Stomach smooth muscle (tissue), 2 donors: ENCODE data around the gene ZDHHC9.

ENCODE experiments used
- H3K27ac ChIP-seq: one replicate; pipeline ENCODE4 v1.7.0; 2013; ENCODE audit warnings: mild to moderate bottlenecking, low read length, inconsistent platforms
- H3K27me3 ChIP-seq, 2 donors: one replicate each; pipeline ENCODE4 v1.7.0; 2013; ENCODE audit warnings: low read length in 2 of 2; ENCODE audit not compliant: insufficient read depth in 2 of 2, control insufficient read depth in 1 of 2
- H3K36me3 ChIP-seq, 2 donors: one replicate each; pipeline ENCODE4 v1.7.0; 2013; ENCODE audit warnings: low read length in 2 of 2; ENCODE audit not compliant: control insufficient read depth in 2 of 2, insufficient read depth in 2 of 2
- H3K4me1 ChIP-seq: one replicate; pipeline ENCODE4 v1.7.0; 2013; ENCODE audit warnings: low read length; ENCODE audit not compliant: control insufficient read depth, insufficient read depth
- H3K4me3 ChIP-seq, 2 donors: one replicate each; pipeline ENCODE4 v1.7.0; 2013; ENCODE audit warnings: low read length in 2 of 2
- H3K9ac ChIP-seq, 2 donors: one replicate each; pipeline ENCODE4 v1.7.0; 2013; ENCODE audit warnings: low read length in 2 of 2, mild to moderate bottlenecking in 1 of 2
- H3K9me3 ChIP-seq, 2 donors: one replicate each; pipeline ENCODE4 v1.7.0; 2013; ENCODE audit warnings: low read length in 2 of 2; ENCODE audit not compliant: control insufficient read depth in 2 of 2
- donor health status: healthy.
- donor health status: Pancreatic carcinoma.

The ZDHHC9 gene

DNA sequence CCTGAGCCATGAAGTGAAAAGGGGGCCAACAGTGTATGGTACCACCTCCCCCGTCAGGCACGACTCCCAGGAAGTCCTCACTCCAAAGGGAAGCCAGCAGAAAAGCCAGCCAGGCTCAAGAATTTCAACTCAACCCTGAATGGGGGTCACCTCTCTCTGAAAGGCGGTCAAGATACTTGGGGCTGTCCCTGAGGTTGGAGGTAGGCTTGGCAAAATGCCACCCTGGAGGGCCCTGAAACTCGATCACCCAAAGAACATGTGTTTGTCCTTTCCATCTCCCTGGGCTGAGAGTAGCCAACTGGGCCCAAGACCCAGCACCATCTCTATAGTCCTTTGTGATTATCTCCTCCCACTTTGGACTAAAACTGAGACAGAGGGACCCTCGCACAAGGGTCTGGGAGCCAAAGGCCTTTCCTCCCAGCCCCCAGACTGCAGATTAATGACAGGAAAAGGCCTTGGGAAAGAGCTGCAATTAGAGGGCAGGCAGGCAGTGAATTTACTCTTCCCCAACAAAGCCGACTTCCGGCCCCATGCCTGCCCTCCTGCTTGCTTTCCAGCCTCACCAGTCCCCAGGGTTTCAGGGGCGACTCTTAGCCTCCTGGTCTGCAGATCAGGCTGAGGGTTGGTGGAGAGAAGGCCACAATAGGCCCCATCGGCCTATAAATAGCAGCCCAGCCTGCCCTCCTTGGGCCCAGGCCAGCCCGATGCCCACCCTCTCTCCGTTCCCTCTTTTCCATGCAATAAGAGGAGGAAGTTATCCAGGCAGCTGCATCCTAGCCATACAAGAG, 58.3 kb downstream of the ZDHHC9 start:
- H3K36me3 ChIP-seq, result no peaks in the 10 kb centered on the region
- no peaks in the 10 kb centered on the region for H3K9me3 ChIP-seq
- no peak overlapping the region for H3K4me3 ChIP-seq
- no peak overlapping the region for H3K27ac ChIP-seq
- no peak overlapping the region for H3K9ac ChIP-seq
- H3K4me1 ChIP-seq, result no peaks in the 10 kb centered on the region
- peaks cover 0 to 5% of the 10 kb centered on the region in 2 donors for H3K27me3 ChIP-seq

DNA sequence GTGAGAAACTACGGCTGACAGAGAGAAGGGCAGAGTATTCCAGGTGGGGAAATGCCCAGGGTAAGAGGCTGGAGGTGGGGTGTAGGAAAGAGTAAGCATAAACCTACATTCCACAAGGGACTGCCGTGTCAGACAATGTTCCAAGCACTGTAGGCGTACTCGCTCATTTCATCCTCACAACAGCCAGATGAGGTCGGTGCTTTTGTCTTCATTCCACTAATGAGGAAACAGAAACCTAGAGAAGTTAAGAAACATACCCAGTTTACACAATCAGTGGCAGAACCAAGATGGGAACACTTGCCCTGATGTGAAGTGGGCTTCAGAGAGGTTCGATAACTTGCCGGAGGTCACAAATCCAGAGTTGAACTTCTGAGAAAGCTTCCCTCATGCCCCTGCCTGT, 59.3 kb downstream of the ZDHHC9 start:
- H3K9ac ChIP-seq, result no peak overlapping the region
- H3K36me3 ChIP-seq, result no peaks in the 10 kb centered on the region
- H3K27me3 ChIP-seq, result peaks cover 0 to 7% of the 10 kb centered on the region in 2 donors
- no peaks in the 10 kb centered on the region for H3K4me1 ChIP-seq
- H3K4me3 ChIP-seq, result no peak overlapping the region
- no peak overlapping the region for H3K27ac ChIP-seq
- no peaks in the 10 kb centered on the region for H3K9me3 ChIP-seq

DNA sequence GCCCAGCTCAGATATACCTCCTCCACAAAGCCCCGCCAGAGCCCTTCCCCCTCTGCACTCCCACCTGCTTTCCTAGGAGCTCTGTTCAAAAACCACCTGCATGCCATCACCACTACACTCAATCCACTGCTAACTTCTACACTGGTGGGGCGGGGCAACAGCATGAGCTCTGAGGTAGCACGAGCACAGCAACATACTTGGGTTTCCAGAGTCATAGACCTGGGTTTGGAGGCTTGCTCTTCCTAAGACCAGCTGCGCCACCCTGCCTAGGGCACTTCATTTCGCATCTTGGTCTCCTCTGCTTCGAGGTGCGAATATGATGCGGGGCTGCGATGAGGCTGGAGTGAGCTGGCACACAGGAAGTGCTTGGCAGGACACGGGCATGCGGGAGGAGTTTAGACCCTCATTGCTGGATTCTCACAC, 60.4 kb downstream of the ZDHHC9 start:
- H3K4me3 ChIP-seq, result no peak overlapping the region
- no peak overlapping the region for H3K27ac ChIP-seq
- H3K9me3 ChIP-seq, result no peaks in the 10 kb centered on the region
- H3K9ac ChIP-seq, result no peak overlapping the region
- H3K36me3 ChIP-seq, result no peaks in the 10 kb centered on the region
- H3K4me1 ChIP-seq, result no peaks in the 10 kb centered on the region
- H3K27me3 ChIP-seq, result peaks cover 0 to 10% of the 10 kb centered on the region in 2 donors

DNA sequence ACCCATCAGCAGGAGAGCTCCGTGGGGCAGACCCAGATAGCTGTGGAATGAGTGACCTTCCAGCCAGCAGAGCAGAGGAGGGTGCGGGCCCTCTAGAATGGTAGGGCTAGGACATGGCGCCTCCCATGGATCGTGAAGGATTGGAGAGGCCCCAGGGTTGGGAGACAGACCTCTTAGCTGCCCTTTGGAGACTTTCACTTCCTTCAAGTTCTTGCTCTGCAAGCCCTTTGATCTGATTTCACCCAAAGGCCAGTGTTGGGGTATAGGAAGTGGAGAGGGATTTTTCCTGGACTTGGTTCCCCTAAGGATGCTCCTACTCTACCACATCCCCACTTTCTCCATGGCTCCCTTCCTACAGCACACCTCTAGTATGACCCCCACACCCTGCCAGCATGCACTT, 61.0 kb downstream of the ZDHHC9 start:
- Histone ChIP-seq H3K27ac (no peak overlapping the region), H3K4me1 (no peaks in the 10 kb centered on the region), H3K27me3 (peaks cover 0 to 10% of the 10 kb centered on the region in 2 donors), H3K4me3 (no peak overlapping the region), H3K9me3 (no peaks in the 10 kb centered on the region), H3K9ac (no peak overlapping the region), H3K36me3 (no peaks in the 10 kb centered on the region)

GRCh38 chrX:129781680-129782495, 61.8 kb downstream of the ZDHHC9 start:
- no peak overlapping the region for H3K9ac ChIP-seq
- H3K9me3 ChIP-seq, result no peaks in the 10 kb centered on the region
- H3K36me3 ChIP-seq, result no peaks in the 10 kb centered on the region
- H3K27ac ChIP-seq, result no peak overlapping the region
- H3K4me1 ChIP-seq, result no peaks in the 10 kb centered on the region
- H3K27me3 ChIP-seq, result peaks cover 0 to 13% of the 10 kb centered on the region in 2 donors
- no peak overlapping the region for H3K4me3 ChIP-seq

DNA sequence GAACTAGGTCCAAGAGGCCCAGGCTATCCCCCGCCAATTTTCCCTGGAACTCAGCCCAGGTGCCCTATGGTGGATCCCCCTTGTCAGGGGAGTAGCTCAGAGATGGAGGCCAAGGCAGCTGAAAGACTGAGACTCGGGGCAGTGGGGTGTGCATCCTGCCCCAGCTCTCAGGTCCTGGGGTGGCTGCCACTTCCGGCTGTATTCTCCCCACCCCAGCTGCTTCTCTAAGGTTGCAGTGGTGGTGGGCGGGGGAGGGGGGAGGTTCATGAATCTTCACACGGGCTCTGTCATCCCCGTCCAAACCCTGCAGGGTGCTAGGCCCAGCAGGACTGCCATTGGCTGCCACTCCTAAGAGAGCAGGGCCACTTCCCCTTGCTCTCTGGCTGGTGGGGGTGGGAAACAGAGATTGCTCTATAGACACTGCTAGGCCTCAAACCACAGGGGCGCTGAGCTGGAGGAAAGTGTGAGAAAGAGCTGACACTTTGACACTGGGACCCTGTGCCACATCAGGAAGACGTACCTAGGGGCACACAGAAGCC, 62.5 kb downstream of the ZDHHC9 start:
- no peak overlapping the region for H3K9ac ChIP-seq
- H3K27ac ChIP-seq, result no peak overlapping the region
- peaks cover 0 to 11% of the 10 kb centered on the region in 2 donors for H3K27me3 ChIP-seq
- no peak overlapping the region for H3K4me3 ChIP-seq
- no peaks in the 10 kb centered on the region for H3K36me3 ChIP-seq
- no peaks in the 10 kb centered on the region for H3K9me3 ChIP-seq
- H3K4me1 ChIP-seq, result no peaks in the 10 kb centered on the region

DNA sequence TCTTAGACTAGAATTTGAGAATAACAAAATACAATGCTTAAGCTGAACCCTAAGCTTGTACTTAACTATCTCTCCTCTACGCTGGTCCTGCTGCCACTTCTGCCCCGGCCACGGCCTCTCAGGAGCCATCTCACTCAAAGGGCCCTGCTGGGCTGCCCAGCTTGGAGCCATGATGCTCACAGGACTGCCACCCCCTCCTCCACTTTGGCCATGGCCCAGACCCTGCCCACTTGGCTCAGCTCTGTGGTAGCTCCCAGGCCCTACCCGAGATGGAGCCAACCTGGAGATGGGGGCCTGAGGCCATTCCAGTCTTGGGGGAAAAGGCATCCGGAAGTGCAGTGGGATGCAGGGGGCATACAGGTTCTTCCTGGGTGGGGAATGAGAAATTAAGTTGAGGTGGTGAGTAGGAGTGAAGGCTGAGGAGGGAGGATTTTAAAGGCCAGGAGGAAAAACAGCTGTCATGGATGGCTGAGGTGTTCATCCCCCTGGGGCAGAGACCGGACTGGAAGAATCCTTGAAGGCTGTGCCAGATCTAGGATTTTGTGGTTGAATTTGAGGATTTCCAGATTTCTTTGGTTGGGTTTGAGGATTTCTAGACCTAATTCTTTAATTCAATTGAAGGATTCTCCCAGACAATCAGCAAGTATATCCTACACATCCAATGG, 63.1 kb downstream of the ZDHHC9 start:
- no peaks in the 10 kb centered on the region for H3K36me3 ChIP-seq
- no peak overlapping the region for H3K4me3 ChIP-seq
- no peaks in the 10 kb centered on the region for H3K4me1 ChIP-seq
- no peak overlapping the region for H3K27ac ChIP-seq
- no peaks in the 10 kb centered on the region for H3K9me3 ChIP-seq
- H3K27me3 ChIP-seq, result peaks cover 0 to 10% of the 10 kb centered on the region in 2 donors
- no peak overlapping the region for H3K9ac ChIP-seq

DNA sequence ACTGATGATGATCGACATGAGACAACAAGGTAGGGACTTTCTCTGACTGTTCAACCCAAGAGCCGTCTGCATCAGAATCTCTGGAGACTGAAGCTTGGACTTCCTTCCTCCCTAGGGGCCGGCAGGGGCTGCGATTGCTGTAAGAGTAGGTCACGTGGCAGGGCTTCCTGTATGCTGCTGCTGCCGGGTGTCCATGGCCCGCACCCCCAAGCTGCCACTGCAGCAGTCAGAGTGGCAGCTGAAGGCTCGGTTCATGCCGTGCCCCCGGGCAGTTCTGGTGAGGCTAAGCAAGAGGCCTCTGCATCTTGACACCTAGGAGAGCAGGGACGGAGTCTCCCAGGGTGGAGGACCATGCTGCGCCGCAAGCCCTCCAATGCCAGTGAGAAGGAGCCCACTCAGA, 63.9 kb downstream of the ZDHHC9 start, which contains the start of gene SASH3:
Gene SASH3, plus strand, starts transcription at position 203 of the 400 bp plus-strand sequence. Its CDS starts 149 bp downstream, at position 352.
- no peaks in the 10 kb centered on the region for H3K4me1 ChIP-seq
- H3K36me3 ChIP-seq, result no peaks in the 10 kb centered on the region
- peaks cover 0 to 10% of the 10 kb centered on the region in 2 donors for H3K27me3 ChIP-seq
- no peaks in the 10 kb centered on the region for H3K9me3 ChIP-seq
- no peak within 1 kb of the TSS for H3K9ac ChIP-seq
- H3K27ac ChIP-seq, result no peak within 1 kb of the TSS
- H3K4me3 ChIP-seq, result no peak within 1 kb of the TSS

GRCh38 chrX:129779086-129779672, 64.5 kb downstream of the ZDHHC9 start:
- Histone ChIP-seq H3K4me3 (no peak overlapping the region), H3K9me3 (no peaks in the 10 kb centered on the region), H3K27ac (no peak overlapping the region), H3K36me3 (no peaks in the 10 kb centered on the region), H3K9ac (no peak overlapping the region), H3K4me1 (no peaks in the 10 kb centered on the region), H3K27me3 (peaks cover 0 to 10% of the 10 kb centered on the region in 2 donors)
